ENCODE measurements around the gene RADIL. TPM values are rescaled to one million over a fixed set of nuclear protein-coding genes. Genes with fewer than 3 reads are reported as not detected.

Gene RADIL
- total RNA-seq, 4 donors from 2014 or later: 2.1 to 6.8 (median 3.6) TPM

DNA sequence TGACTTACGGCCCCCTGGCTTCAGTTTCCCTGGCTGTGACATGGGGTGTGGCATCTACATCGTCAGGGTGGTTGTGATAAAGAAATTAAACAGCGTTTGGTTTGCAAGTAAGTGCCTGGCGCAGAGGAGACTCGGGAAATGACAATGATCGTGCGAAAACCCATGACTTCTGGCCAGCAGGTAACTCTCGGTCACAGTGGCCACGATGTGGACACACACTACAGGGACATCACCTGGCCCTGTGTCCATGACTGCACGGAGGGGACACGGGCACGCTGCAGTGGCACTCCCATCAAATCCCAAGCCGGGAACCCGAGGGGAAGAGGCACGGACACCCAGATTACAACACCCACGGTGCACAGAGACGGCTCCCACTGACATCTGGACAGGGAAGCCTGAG lies 50.3 kb downstream of the RADIL start:
- no peak for TF ChIP-seq POLR2A (IDR thresholded peaks at IDR 0.05)
- TF ChIP-seq, protein P1, sequence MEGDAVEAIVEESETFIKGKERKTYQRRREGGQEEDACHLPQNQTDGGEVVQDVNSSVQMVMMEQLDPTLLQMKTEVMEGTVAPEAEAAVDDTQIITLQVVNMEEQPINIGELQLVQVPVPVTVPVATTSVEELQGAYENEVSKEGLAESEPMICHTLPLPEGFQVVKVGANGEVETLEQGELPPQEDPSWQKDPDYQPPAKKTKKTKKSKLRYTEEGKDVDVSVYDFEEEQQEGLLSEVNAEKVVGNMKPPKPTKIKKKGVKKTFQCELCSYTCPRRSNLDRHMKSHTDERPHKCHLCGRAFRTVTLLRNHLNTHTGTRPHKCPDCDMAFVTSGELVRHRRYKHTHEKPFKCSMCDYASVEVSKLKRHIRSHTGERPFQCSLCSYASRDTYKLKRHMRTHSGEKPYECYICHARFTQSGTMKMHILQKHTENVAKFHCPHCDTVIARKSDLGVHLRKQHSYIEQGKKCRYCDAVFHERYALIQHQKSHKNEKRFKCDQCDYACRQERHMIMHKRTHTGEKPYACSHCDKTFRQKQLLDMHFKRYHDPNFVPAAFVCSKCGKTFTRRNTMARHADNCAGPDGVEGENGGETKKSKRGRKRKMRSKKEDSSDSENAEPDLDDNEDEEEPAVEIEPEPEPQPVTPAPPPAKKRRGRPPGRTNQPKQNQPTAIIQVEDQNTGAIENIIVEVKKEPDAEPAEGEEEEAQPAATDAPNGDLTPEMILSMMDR (IDR thresholded peaks at IDR 0.05): no peak
- TF ChIP-seq EP300 (IDR thresholded peaks at IDR 0.05): no peak
- no peak for TF ChIP-seq POLR2AphosphoS5 (IDR thresholded peaks at IDR 0.05)
- no peaks in the 10 kb centered on the region for H3K27me3 ChIP-seq
- no peaks in the 10 kb centered on the region for H3K4me1 ChIP-seq
- no peak overlapping the region for H3K4me3 ChIP-seq
- DNase-seq (ENCODE audit: low spot score in 2 of 2): no peak
- no peak overlapping the region for H3K27ac ChIP-seq
- peaks cover 8% of the 10 kb centered on the region for H3K36me3 ChIP-seq
- H3K9me3 ChIP-seq: no peaks in the 10 kb centered on the region
- WGBS: 88% methylated on average over 17 of the region's 17 CpGs

- Histone ChIP-seq H3K4me3 (no peak overlapping the region), H3K27me3 (no peaks in the 10 kb centered on the region), H3K27ac (no peak overlapping the region), H3K4me1 (no peaks in the 10 kb centered on the region), H3K9me3 (no peaks in the 10 kb centered on the region), H3K36me3 (peaks cover 8% of the 10 kb centered on the region)
- DNase-seq (ENCODE audit: low spot score in 2 of 2): peak in 1 of 2 donors; percentile 16
- 92% methylated on average over 16 of the region's 16 CpGs for WGBS
- TF ChIP-seq POLR2AphosphoS5 (IDR thresholded peaks at IDR 0.05) (no peak), POLR2A (IDR thresholded peaks at IDR 0.05) (no peak), EP300 (IDR thresholded peaks at IDR 0.05) (no peak)
- TF ChIP-seq, protein P1 (IDR thresholded peaks at IDR 0.05): no peak
Observed at GRCh38 chr7:4832711-4833110, 50.8 kb downstream of the RADIL start.

DNA sequence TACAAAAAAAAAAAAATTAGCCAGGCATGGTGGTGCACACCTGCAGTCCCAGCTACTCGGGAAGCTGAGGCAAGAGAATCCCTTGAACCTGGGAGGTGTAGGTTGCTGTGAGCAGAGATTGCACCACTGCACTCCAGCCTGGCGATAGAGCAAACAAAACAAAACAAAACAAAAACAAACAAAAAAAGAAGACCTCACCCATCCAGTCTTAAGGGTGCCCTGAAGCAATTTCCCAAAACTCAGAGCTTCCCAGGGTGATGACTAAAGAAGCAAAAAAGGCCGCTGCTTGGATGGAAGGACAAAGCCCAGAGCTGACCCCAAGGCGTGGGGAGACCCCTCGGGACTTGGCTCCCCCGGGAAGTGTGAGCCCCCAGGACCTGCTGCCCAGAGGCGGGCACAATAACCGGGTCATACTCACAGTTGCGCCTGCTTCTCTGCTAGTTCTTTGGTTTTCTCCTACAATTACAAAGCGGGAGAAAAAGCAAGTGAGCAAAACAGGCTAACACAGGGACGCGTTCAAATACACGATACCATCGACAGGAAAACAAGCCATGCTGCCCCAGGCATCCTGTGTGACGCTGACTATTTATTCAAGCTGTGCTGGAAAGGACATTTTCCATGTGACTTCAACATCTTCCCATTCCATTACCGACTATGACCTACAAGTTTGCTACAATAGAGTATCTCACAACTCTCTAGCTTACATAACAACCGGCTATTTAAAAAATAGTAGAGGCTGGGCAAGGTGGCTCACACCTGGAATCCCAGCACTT lies 51.6 kb downstream of the RADIL start:
- no peak for DNase-seq (ENCODE audit: low spot score in 2 of 2)
- no peaks in the 10 kb centered on the region for H3K27me3 ChIP-seq
- no peak overlapping the region for H3K27ac ChIP-seq
- peaks cover 8% of the 10 kb centered on the region for H3K36me3 ChIP-seq
- no peaks in the 10 kb centered on the region for H3K4me1 ChIP-seq
- WGBS: 85% methylated on average over 17 of the region's 17 CpGs
- no peak for TF ChIP-seq POLR2AphosphoS5 (IDR thresholded peaks at IDR 0.05)
- no peak for TF ChIP-seq EP300 (IDR thresholded peaks at IDR 0.05)
- TF ChIP-seq POLR2A (IDR thresholded peaks at IDR 0.05): no peak
- TF ChIP-seq, protein P1 (IDR thresholded peaks at IDR 0.05): no peak
- no peaks in the 10 kb centered on the region for H3K9me3 ChIP-seq
- no peak overlapping the region for H3K4me3 ChIP-seq

DNA sequence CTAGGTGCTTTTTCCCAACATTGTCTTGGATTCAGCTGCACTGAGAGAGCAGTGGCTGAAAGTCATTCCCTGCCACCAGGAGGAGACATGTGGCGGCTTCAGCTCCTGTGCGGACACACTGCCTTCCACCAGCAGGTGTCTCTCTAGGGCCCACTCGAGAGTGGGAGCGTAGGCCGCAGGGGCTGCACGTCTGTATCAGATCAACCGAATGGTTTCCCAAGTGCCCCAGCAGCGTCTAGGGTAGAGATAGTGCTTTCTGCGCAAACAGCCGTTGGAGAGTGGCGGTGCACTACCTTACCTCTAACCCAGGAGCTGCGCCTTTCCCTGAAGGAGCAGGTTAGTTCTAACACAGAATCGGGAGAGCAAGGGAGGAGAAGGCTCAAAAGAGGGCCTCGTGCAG lies 53.3 kb downstream of the RADIL start:
- Histone ChIP-seq H3K36me3 (peaks cover 8% of the 10 kb centered on the region), H3K4me1 (no peaks in the 10 kb centered on the region), H3K9me3 (no peaks in the 10 kb centered on the region), H3K27ac (no peak overlapping the region), H3K4me3 (no peak overlapping the region), H3K27me3 (no peaks in the 10 kb centered on the region)
- 96% methylated on average over 6 of the region's 14 CpGs for WGBS
- TF ChIP-seq POLR2A (IDR thresholded peaks at IDR 0.05): no peak
- TF ChIP-seq, protein P1 (IDR thresholded peaks at IDR 0.05): peak in 1 of 2 donors; percentile 49
- no peak for DNase-seq (ENCODE audit: low spot score in 2 of 2)

DNA sequence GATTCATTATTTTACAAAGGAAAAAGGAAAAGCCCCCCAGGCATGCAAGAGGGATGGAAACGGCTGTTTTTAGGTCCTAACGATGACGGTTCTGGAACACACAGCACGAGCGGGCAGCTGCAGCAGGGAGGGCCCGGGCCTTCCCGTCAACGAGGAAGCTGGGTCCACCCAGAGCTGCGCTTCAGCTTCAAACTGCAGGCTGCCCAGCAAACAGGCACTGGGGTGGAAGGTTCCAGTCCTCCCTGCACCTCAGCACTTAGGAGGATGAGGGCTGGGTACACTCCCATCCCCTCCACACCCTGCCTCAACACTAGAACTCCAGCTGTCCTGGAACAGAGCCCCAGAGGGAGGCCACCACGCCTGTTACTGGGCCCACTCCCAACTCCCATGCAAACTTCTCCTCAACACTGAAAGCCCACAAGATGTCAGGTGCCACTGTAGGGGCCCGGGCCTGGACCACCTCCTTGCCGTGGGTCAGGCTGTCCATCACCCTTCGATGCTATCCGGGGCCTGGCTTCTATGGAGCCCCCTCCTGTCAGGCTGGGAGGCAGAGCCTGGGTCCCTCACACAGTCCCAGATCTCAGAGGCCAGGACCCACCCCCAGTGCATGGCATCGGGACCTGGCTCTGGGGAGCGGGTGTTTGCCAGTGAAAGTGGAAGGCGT lies 54.7 kb downstream of the RADIL start:
- 76% methylated on average over 12 of the region's 17 CpGs for WGBS

More for the DNA sequence above, 54.7 kb downstream of the RADIL start:
- H3K4me1 ChIP-seq: no peaks in the 10 kb centered on the region
- no peak for TF ChIP-seq POLR2AphosphoS5 (IDR thresholded peaks at IDR 0.05)
- no peak for TF ChIP-seq EP300 (IDR thresholded peaks at IDR 0.05)
- TF ChIP-seq POLR2A (IDR thresholded peaks at IDR 0.05): no peak
- TF ChIP-seq, protein P1 (IDR thresholded peaks at IDR 0.05): no peak
- no peak overlapping the region for H3K27ac ChIP-seq
- H3K36me3 ChIP-seq: no peaks in the 10 kb centered on the region
- H3K27me3 ChIP-seq: no peaks in the 10 kb centered on the region
- DNase-seq (ENCODE audit: low spot score in 2 of 2): no peak
- H3K9me3 ChIP-seq: no peaks in the 10 kb centered on the region
- H3K4me3 ChIP-seq: no peak overlapping the region
